Sigmoid colon (tissue), 7 donors: Measurements from ENCODE around the gene TCF12. TPM values are rescaled to one million over a fixed set of nuclear protein-coding genes. Genes with fewer than 3 reads are reported as not detected.

Experiments
- DNase-seq: peaks from one replicate; pipeline ENCODE4 v3.0.0-alpha.2; 2019
- H3K27ac ChIP-seq, 4 donors: fragments of 200-600 bp; sonication (generic); one replicate each; pipeline ENCODE4 v1.5.1; 2016 to 2019; ENCODE audit warnings: mild to moderate bottlenecking in 1 of 4
- H3K27me3 ChIP-seq, 3 donors: fragments of 200-600 bp; sonication (generic); one replicate each; pipeline ENCODE4 v1.5.1; 2019; ENCODE audit warnings: mild to moderate bottlenecking in 1 of 3
- H3K36me3 ChIP-seq, 4 donors: fragments of 200-600 bp; sonication (generic); one replicate each; pipeline ENCODE4 v1.5.1; 2016 to 2019
- H3K4me1 ChIP-seq, 4 donors: fragments of 200-600 bp; sonication (generic); one replicate each; pipeline ENCODE4 v1.5.1; 2017 to 2019
- H3K4me3 ChIP-seq, 4 donors: fragments of 200-600 bp; sonication (generic); one replicate each; pipeline ENCODE4 v1.5.1; 2017 to 2019; ENCODE audit warnings: mild to moderate bottlenecking in 2 of 4, moderate library complexity in 1 of 4
- H3K9me3 ChIP-seq, 4 donors: fragments of 200-600 bp in 3 of 4; sonication (generic) in 3 of 4; one replicate each; pipeline versions ENCODE4 v1.5.1 to v1.6.1; 2013 to 2019
- CTCF ChIP-seq, 4 experiments: fragments of 450-650 bp in 3 of 4; fragments of 200-600 bp in 1 of 4; IDR thresholded peaks; one replicate each; pipeline ENCODE4 v1.5.1; 2016 to 2019; ENCODE audit warnings: antibody characterized with exemption in 4 of 4, mild to moderate bottlenecking in 3 of 4, moderate library complexity in 2 of 4
- EP300 ChIP-seq, 4 donors: sonication (generic); formaldehyde crosslinking; IDR thresholded peaks; one replicate each; pipeline ENCODE4 v1.6.1; 2017; ENCODE audit warnings: antibody characterized with exemption in 4 of 4
- POLR2A ChIP-seq, 2 donors: fragments of 450-650 bp; IDR thresholded peaks; one replicate each; pipeline ENCODE4 v1.6.1; 2016; ENCODE audit warnings: antibody characterized with exemption in 2 of 2, mild to moderate bottlenecking in 2 of 2, moderate library complexity in 2 of 2
- POLR2AphosphoS5 ChIP-seq, 4 donors: sonication (generic); formaldehyde crosslinking; IDR thresholded peaks; one replicate each; pipeline ENCODE4 v1.6.1; 2017; ENCODE audit warnings: antibody characterized with exemption in 4 of 4
- WGBS, 2 donors: extraction: QIAGEN DNeasy Blood & Tissue Kit; methylation state at CpG; one replicate each; pipeline ENCODE4 v1.1.7; 2013; 5-methylcytosine and 5-hydroxymethylcytosine counted together
- intact Hi-C: fragments of 100-400 bp; cut with DNase I; formaldehyde crosslinking; loops from one replicate; pipeline ENCODE4 v1.15.1; 2023
- polyA plus RNA-seq, 3 donors: library from polyadenylated mRNA; stranded (reverse); fragments of 200-250 nt; gene quantifications; one replicate each; pipeline ENCODE4 v1.2.3, GENCODE V29; 2013
- total RNA-seq, 4 donors: library from RNA; depleted of rRNA; stranded (reverse); fragments of >200 nt; gene quantifications; one replicate each; pipeline ENCODE4 v1.1.0, GENCODE V29; 2016
- donor health status: healthy with polysubstance abuse.
- donor health status: Bipolar disorder and iron deficiency.
- donor health status: healthy.

The TCF12 gene
- total and polyA plus RNA-seq, 7 donors, result 13.2 to 147 (median 77.8) TPM

GRCh38 chr15:56984681-56985481 lies 66.4 kb downstream of the TCF12 start:
- 48 to 55% methylated on average over 3 of the region's 3 CpGs for WGBS, 2 donors
- Histone ChIP-seq H3K36me3 (no peaks in the 10 kb centered on the region), H3K27ac (no peak overlapping the region), H3K4me3 (no peak overlapping the region), H3K4me1 (peaks cover 0 to 76% (median 40%) of the 10 kb centered on the region in 4 donors), H3K27me3 (no peaks in the 10 kb centered on the region), H3K9me3 (no peaks in the 10 kb centered on the region)
- TF ChIP-seq POLR2AphosphoS5 (IDR thresholded peaks at IDR 0.05) (no peak), EP300 (IDR thresholded peaks at IDR 0.05) (no peak), CTCF (IDR thresholded peaks at IDR 0.05) (no peak), POLR2A (IDR thresholded peaks at IDR 0.05) (no peak)
- no peak for DNase-seq
- intact Hi-C loops, result no loop called here

GRCh38 chr15:56985856-56986255 lies 67.4 kb downstream of the TCF12 start:
- H3K4me1 ChIP-seq, result peaks cover 0 to 66% (median 33%) of the 10 kb centered on the region in 4 donors

GRCh38 chr15:56987286-56987685 lies 68.8 kb downstream of the TCF12 start:
- no peak for TF ChIP-seq CTCF (IDR thresholded peaks at IDR 0.05)
- TF ChIP-seq POLR2AphosphoS5 (IDR thresholded peaks at IDR 0.05), result no peak
- no peak for TF ChIP-seq EP300 (IDR thresholded peaks at IDR 0.05)
- TF ChIP-seq POLR2A (IDR thresholded peaks at IDR 0.05), result no peak
- Histone ChIP-seq H3K36me3 (no peaks in the 10 kb centered on the region), H3K9me3 (no peaks in the 10 kb centered on the region), H3K27ac (no peak overlapping the region), H3K27me3 (no peaks in the 10 kb centered on the region), H3K4me1 (peaks cover 0 to 60% (median 30%) of the 10 kb centered on the region in 4 donors), H3K4me3 (no peak overlapping the region)
- no peak for DNase-seq
- intact Hi-C loops, result no loop called here
- WGBS, 2 donors, result 77 to 86% methylated on average over 3 of the region's 3 CpGs

More at GRCh38 chr15:56985856-56986255, 67.4 kb downstream of the TCF12 start:
- no peaks in the 10 kb centered on the region for H3K27me3 ChIP-seq
- H3K4me3 ChIP-seq, result no peak overlapping the region
- intact Hi-C loops, result no loop called here
- no peak for DNase-seq
- TF ChIP-seq CTCF (IDR thresholded peaks at IDR 0.05) (no peak), POLR2A (IDR thresholded peaks at IDR 0.05) (no peak), POLR2AphosphoS5 (IDR thresholded peaks at IDR 0.05) (no peak), EP300 (IDR thresholded peaks at IDR 0.05) (no peak)
- no peak overlapping the region for H3K27ac ChIP-seq
- H3K36me3 ChIP-seq, result no peaks in the 10 kb centered on the region
- WGBS, 2 donors, result 89 to 91% methylated on average over 1 of the region's 1 CpG
- H3K9me3 ChIP-seq, result no peaks in the 10 kb centered on the region

GRCh38 chr15:56988219-56988618 lies 69.8 kb downstream of the TCF12 start:
- H3K27me3 ChIP-seq, result no peaks in the 10 kb centered on the region
- no peak overlapping the region for H3K27ac ChIP-seq
- no peaks in the 10 kb centered on the region for H3K9me3 ChIP-seq
- intact Hi-C loops, result no loop called here
- H3K36me3 ChIP-seq, result no peaks in the 10 kb centered on the region
- H3K4me3 ChIP-seq, result no peak overlapping the region
- H3K4me1 ChIP-seq, result peaks cover 0 to 54% (median 28%) of the 10 kb centered on the region in 4 donors
- no peak for DNase-seq
- TF ChIP-seq POLR2AphosphoS5 (IDR thresholded peaks at IDR 0.05), result no peak
- no peak for TF ChIP-seq POLR2A (IDR thresholded peaks at IDR 0.05)
- TF ChIP-seq CTCF (IDR thresholded peaks at IDR 0.05), result no peak
